Stimulated activated naive CD8-positive, alpha-beta T cell treated with anti-CD3 and anti-CD28 coated beads, Interleukin-15, Interleukin-2, amounts not matched to agents 100 ng/mL and 50 ng/mL, for 24 hours (primary cell): ENCODE measurements around the gene NOS1AP.

ENCODE experiments used
- H3K27ac Mint-ChIP-seq: one replicate; pipeline ENCODE4 v1.8.0; 2021; ENCODE audit warnings: mild to moderate bottlenecking, mixed read lengths
- H3K27me3 Mint-ChIP-seq: one replicate; pipeline ENCODE4 v1.8.0; 2021; ENCODE audit warnings: mixed read lengths
- H3K36me3 Mint-ChIP-seq: one replicate; pipeline ENCODE4 v1.8.0; 2021; ENCODE audit warnings: low read depth, mixed read lengths
- H3K4me1 Mint-ChIP-seq: one replicate; pipeline ENCODE4 v1.8.0; 2021; ENCODE audit warnings: low read depth, mixed read lengths
- H3K4me3 Mint-ChIP-seq: one replicate; pipeline ENCODE4 v1.8.0; 2021; ENCODE audit warnings: mild to moderate bottlenecking, mixed read lengths
- H3K9me3 Mint-ChIP-seq: one replicate; pipeline ENCODE4 v1.8.0; 2021; ENCODE audit warnings: mixed read lengths

Gene NOS1AP

GRCh38 chr1:162250004-162250730 lies 180.7 kb downstream of the NOS1AP start:
- Mint-ChIP-seq H3K9me3 (no peaks in the 10 kb centered on the region), H3K4me1 (no peaks in the 10 kb centered on the region), H3K4me3 (no peak overlapping the region), H3K36me3 (no peaks in the 10 kb centered on the region), H3K27ac (no peak overlapping the region), H3K27me3 (peaks cover 10% of the 10 kb centered on the region)

- no peaks in the 10 kb centered on the region for H3K4me1 Mint-ChIP-seq
- no peak overlapping the region for H3K4me3 Mint-ChIP-seq
- peaks cover 9% of the 10 kb centered on the region for H3K27me3 Mint-ChIP-seq
- no peak overlapping the region for H3K27ac Mint-ChIP-seq
- no peaks in the 10 kb centered on the region for H3K36me3 Mint-ChIP-seq
- H3K9me3 Mint-ChIP-seq: no peaks in the 10 kb centered on the region
Measured at GRCh38 chr1:162251102-162251501, 181.6 kb downstream of the NOS1AP start.

GRCh38 chr1:162252214-162252613 lies 182.7 kb downstream of the NOS1AP start:
- peaks cover 13% of the 10 kb centered on the region for H3K27me3 Mint-ChIP-seq
- H3K4me3 Mint-ChIP-seq: no peak overlapping the region
- H3K27ac Mint-ChIP-seq: no peak overlapping the region
- H3K9me3 Mint-ChIP-seq: no peaks in the 10 kb centered on the region
- H3K36me3 Mint-ChIP-seq: no peaks in the 10 kb centered on the region
- no peaks in the 10 kb centered on the region for H3K4me1 Mint-ChIP-seq

GRCh38 chr1:162253790-162254189 lies 184.3 kb downstream of the NOS1AP start:
- Mint-ChIP-seq H3K9me3 (no peaks in the 10 kb centered on the region), H3K4me3 (no peak overlapping the region), H3K36me3 (no peaks in the 10 kb centered on the region), H3K27ac (no peak overlapping the region), H3K27me3 (peaks cover 13% of the 10 kb centered on the region), H3K4me1 (no peaks in the 10 kb centered on the region)

GRCh38 chr1:162256287-162256686 lies 186.8 kb downstream of the NOS1AP start:
- H3K27ac Mint-ChIP-seq: no peak overlapping the region
- H3K27me3 Mint-ChIP-seq: peaks cover 18% of the 10 kb centered on the region
- H3K9me3 Mint-ChIP-seq: no peaks in the 10 kb centered on the region
- H3K4me1 Mint-ChIP-seq: no peaks in the 10 kb centered on the region
- H3K36me3 Mint-ChIP-seq: no peaks in the 10 kb centered on the region
- no peak overlapping the region for H3K4me3 Mint-ChIP-seq

GRCh38 chr1:162258394-162258793 lies 188.9 kb downstream of the NOS1AP start:
- no peaks in the 10 kb centered on the region for H3K4me1 Mint-ChIP-seq
- no peaks in the 10 kb centered on the region for H3K36me3 Mint-ChIP-seq
- H3K9me3 Mint-ChIP-seq: no peaks in the 10 kb centered on the region
- peaks cover 23% of the 10 kb centered on the region for H3K27me3 Mint-ChIP-seq
- no peak overlapping the region for H3K27ac Mint-ChIP-seq
- H3K4me3 Mint-ChIP-seq: no peak overlapping the region

GRCh38 chr1:162259894-162260455 lies 190.5 kb downstream of the NOS1AP start:
- no peak overlapping the region for H3K27ac Mint-ChIP-seq
- H3K4me1 Mint-ChIP-seq: no peaks in the 10 kb centered on the region
- H3K9me3 Mint-ChIP-seq: no peaks in the 10 kb centered on the region
- no peak overlapping the region for H3K4me3 Mint-ChIP-seq
- H3K27me3 Mint-ChIP-seq: peaks cover 14% of the 10 kb centered on the region
- no peaks in the 10 kb centered on the region for H3K36me3 Mint-ChIP-seq

GRCh38 chr1:162264108-162264507 lies 194.6 kb downstream of the NOS1AP start:
- H3K4me1 Mint-ChIP-seq: no peaks in the 10 kb centered on the region
- no peak overlapping the region for H3K4me3 Mint-ChIP-seq
- H3K9me3 Mint-ChIP-seq: no peaks in the 10 kb centered on the region

GRCh38 chr1:162265983-162266382 lies 196.5 kb downstream of the NOS1AP start:
- H3K4me1 Mint-ChIP-seq: no peaks in the 10 kb centered on the region
- no peaks in the 10 kb centered on the region for H3K9me3 Mint-ChIP-seq

More at GRCh38 chr1:162264108-162264507, 194.6 kb downstream of the NOS1AP start:
- Mint-ChIP-seq H3K27me3 (peaks cover 21% of the 10 kb centered on the region), H3K27ac (no peak overlapping the region), H3K36me3 (no peaks in the 10 kb centered on the region)

GRCh38 chr1:162270016-162270770 lies 200.7 kb downstream of the NOS1AP start:
- H3K27me3 Mint-ChIP-seq: peaks cover 15% of the 10 kb centered on the region
- no peaks in the 10 kb centered on the region for H3K36me3 Mint-ChIP-seq
- H3K4me1 Mint-ChIP-seq: no peaks in the 10 kb centered on the region
- no peak overlapping the region for H3K4me3 Mint-ChIP-seq
- no peaks in the 10 kb centered on the region for H3K9me3 Mint-ChIP-seq
- no peak overlapping the region for H3K27ac Mint-ChIP-seq

More at GRCh38 chr1:162265983-162266382, 196.5 kb downstream of the NOS1AP start:
- Mint-ChIP-seq H3K36me3 (no peaks in the 10 kb centered on the region), H3K27me3 (peaks cover 16% of the 10 kb centered on the region), H3K27ac (no peak overlapping the region), H3K4me3 (no peak overlapping the region)

- peaks cover 11% of the 10 kb centered on the region for H3K27me3 Mint-ChIP-seq
- no peak overlapping the region for H3K4me3 Mint-ChIP-seq
Measured at GRCh38 chr1:162271972-162272371, 202.5 kb downstream of the NOS1AP start.

GRCh38 chr1:162272419-162272818 lies 202.9 kb downstream of the NOS1AP start:
- H3K9me3 Mint-ChIP-seq: no peaks in the 10 kb centered on the region

More at GRCh38 chr1:162271972-162272371, 202.5 kb downstream of the NOS1AP start:
- Mint-ChIP-seq H3K36me3 (no peaks in the 10 kb centered on the region), H3K9me3 (no peaks in the 10 kb centered on the region), H3K4me1 (no peaks in the 10 kb centered on the region), H3K27ac (no peak overlapping the region)

GRCh38 chr1:162275622-162276175 lies 206.2 kb downstream of the NOS1AP start:
- Mint-ChIP-seq H3K4me3 (no peak overlapping the region), H3K4me1 (no peaks in the 10 kb centered on the region), H3K36me3 (no peaks in the 10 kb centered on the region), H3K9me3 (no peaks in the 10 kb centered on the region), H3K27me3 (peaks cover 12% of the 10 kb centered on the region), H3K27ac (no peak overlapping the region)

More at GRCh38 chr1:162272419-162272818, 202.9 kb downstream of the NOS1AP start:
- H3K27me3 Mint-ChIP-seq: peaks cover 8% of the 10 kb centered on the region
- H3K36me3 Mint-ChIP-seq: no peaks in the 10 kb centered on the region
- H3K4me1 Mint-ChIP-seq: no peaks in the 10 kb centered on the region
- no peak overlapping the region for H3K4me3 Mint-ChIP-seq
- H3K27ac Mint-ChIP-seq: no peak overlapping the region

- H3K4me1 Mint-ChIP-seq: no peaks in the 10 kb centered on the region
Measured at GRCh38 chr1:162276493-162276892, 207.0 kb downstream of the NOS1AP start.

GRCh38 chr1:162279136-162279498 lies 209.6 kb downstream of the NOS1AP start:
- Mint-ChIP-seq H3K9me3 (no peaks in the 10 kb centered on the region), H3K27me3 (peaks cover 13% of the 10 kb centered on the region), H3K36me3 (no peaks in the 10 kb centered on the region), H3K4me3 (no peak overlapping the region), H3K27ac (no peak overlapping the region), H3K4me1 (no peaks in the 10 kb centered on the region)

More at GRCh38 chr1:162276493-162276892, 207.0 kb downstream of the NOS1AP start:
- no peaks in the 10 kb centered on the region for H3K36me3 Mint-ChIP-seq
- H3K4me3 Mint-ChIP-seq: no peak overlapping the region
- H3K27me3 Mint-ChIP-seq: peaks cover 12% of the 10 kb centered on the region
- no peak overlapping the region for H3K27ac Mint-ChIP-seq
- no peaks in the 10 kb centered on the region for H3K9me3 Mint-ChIP-seq
